GM12892 (cell line): ENCODE measurements around the gene DDR1.

Experiments used
- POLR2A ChIP-seq: IDR thresholded peaks from 2 replicates; pipeline ENCODE4 v1.6.1; 2011; ENCODE audit warnings: low read depth, low read length, control low read depth
- POLR2AphosphoS5 ChIP-seq: IDR thresholded peaks from 2 replicates; pipeline ENCODE4 v1.6.1; 2011; ENCODE audit warnings: low read depth, low read length, control low read depth

- no peak for TF ChIP-seq POLR2A
- TF ChIP-seq POLR2AphosphoS5: no peak
Measured at GRCh38 chr6:30880698-30881252, 3.5 kb upstream of the DDR1 start.
